WI38 (cell line): ENCODE measurements around the gene STAC3.

Experiments used
- H3K4me3 ChIP-seq: 2 replicates; pipeline ENCODE4 v1.5.1; 2011; ENCODE audit warnings: low read depth, mild to moderate bottlenecking, control low read depth, low read length
- CTCF ChIP-seq: IDR thresholded peaks from 2 replicates; pipeline ENCODE4 v1.5.1; 2012; ENCODE audit warnings: low read depth, mild to moderate bottlenecking, control low read depth, low read length

Gene STAC3

DNA sequence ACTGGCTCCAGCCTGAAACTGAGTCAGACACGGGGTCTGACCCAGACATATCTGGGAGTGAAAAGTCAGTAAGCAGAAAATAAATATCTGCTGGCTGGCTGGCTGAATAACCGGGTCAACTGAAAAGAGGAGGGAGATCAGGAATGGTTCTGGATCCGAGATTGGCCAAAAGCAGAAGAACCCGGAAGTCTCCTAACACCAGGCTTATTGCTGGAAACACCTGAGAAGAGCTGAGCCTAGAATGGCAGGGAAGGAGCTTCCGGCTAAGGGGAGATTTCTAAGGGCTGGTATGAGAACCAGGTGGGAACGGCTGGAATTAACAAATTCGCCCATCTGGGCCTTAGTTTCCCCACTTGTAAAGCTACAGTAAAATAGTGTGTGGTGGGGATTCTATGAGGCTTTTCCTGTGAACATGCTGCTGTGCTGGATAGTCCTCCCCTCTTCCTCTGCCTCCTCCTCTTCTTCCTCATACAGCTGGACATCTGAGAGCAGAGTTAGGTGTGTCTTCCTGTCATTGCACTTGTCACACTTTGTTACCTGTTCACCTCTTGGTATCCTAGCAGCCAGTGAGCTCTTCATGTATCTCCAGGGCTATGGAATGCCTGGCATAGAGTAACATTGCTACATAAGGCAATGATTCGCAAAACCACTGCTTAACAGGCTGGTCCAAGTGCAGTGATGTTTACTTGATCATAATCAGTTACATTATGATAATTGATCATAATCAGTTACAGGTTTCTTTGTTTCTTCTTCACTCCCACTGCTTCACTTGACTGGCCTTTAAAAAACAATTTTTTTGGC lies 23.5 kb downstream of the STAC3 start:
- H3K4me3 ChIP-seq: no peak overlapping the region
- no peak for TF ChIP-seq CTCF

GRCh38 chr12:57226588-57227314 lies 24.2 kb downstream of the STAC3 start:
- H3K4me3 ChIP-seq: no peak overlapping the region
- TF ChIP-seq CTCF: no peak

DNA sequence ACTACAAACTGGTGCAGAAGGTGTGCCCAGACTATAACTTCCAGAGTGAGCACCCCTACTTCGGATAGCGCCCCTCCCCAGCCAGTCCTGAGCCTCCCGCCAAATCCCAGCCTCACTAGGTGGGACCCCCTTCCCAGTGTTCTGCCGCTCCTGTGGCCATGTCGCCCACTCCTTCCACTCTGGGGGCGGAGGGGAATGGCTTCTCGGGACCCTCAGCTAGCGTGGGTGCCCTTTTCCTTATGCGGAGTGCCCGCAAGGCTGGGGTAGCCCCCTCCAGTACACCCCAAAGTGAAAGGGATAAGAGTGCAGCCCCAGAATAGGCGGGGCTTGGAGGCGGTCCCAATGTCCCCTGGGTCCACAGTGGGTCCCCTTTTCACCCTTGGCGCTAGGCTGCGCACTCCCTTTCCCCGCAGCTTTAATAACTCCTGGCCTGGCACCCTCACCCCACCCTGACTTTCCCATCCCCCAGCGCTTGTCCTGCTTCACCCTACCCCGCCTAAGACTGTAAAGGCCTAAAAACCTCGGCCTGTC lies 25.2 kb downstream of the STAC3 start:
- no peak overlapping the region for H3K4me3 ChIP-seq
- no peak for TF ChIP-seq CTCF

DNA sequence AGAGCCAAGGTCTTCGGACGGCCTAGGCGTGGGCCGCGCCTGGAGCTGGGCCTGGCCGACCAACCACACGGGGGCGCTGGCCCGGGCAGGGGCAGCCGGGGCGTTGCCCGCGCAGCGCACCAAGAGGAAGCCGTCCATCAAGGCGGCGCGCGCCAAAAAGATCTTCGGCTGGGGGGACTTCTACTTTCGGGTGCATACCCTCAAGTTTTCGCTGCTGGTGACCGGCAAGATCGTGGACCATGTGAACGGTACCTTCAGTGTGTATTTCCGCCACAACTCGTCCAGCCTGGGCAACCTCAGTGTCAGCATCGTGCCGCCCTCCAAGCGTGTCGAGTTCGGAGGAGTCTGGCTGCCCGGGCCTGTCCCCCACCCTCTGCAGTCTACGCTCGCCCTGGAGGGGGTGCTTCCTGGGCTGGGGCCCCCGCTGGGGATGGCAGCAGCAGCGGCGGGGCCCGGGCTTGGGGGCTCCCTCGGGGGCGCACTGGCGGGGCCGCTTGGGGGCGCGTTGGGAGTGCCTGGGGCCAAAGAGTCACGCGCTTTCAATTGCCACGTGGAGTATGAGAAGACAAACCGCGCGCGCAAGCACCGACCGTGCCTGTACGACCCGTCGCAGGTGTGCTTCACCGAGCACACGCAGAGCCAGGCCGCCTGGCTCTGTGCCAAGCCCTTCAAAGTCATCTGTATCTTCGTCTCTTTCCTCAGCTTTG lies 25.9 kb downstream of the STAC3 start:
- TF ChIP-seq CTCF: no peak
- H3K4me3 ChIP-seq: no peak overlapping the region

DNA sequence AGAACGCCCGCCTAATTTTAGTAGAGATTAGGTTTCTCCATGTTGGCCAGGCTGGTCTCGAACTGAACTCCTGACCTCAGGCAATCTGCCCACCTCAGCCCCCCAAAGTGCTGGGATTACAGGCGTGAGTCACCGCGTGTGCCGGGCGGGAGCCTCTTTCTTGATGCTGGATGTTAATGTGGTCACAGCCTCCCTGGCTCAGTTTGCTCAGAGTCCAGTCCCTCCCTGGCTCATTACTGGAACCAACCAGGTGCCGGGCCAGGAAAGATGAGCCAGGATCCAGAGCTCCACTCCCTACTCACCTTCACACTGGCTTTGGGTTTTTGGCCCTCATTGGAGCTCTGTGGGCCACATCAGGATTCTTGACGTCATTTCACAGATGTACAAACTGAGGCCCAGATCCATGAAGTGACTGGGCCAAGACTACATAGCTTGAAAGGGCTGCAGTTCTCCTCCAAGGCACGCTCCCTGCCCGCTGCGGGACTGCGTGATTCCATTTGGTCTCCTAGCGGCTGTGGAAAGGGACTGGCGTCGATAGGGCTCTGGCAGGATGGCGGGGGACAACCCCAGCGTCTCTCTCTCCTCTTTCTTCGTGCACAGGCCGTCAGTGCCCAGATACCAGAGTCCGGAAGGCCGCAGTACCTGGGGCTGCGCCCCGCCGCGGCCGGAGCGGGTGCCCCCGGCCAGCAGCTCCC lies 26.6 kb downstream of the STAC3 start:
- no peak for TF ChIP-seq CTCF
- no peak overlapping the region for H3K4me3 ChIP-seq

DNA sequence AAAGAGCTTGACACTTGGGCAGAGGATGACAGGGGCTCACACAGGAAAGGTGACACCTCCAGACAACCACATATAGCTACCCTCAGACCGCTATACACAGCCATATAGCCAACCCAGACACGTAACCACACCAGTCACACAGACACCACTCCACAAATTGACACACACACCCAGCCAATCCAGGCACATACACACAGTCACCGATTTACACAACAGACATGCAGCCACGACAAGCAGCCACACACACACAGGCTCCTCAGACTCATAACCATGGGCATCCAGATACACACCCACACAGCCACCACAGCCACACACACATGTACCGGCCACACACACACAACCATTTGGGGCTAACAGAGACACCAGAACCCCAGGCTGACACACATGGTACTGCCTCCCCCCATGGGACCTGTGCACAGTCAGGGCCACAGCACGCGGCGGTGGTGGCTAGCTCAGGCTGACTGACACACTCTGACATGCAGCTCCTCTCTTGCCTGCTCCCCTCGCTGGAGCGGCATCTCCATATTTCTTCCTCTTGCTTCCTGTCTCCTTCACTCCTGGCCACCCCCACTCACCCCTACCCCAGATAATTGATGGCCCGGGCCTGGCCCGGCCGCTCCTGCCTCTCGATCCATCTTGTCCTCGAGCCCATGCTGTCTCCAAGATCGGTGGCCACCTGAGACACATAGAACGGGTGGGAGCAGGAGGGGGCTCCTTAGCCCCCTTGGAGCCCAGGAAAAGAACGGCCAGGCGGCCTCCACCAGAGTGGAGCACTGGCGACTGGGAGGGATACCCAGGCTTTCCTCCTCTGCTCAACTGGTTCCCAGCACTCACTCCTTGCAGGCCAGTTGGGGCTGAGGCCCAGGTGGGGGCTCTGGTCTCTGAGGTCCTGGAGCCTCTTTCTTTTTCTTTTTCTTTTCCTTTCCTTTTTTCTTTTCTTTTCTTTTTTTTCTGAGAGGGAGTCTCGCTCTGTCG lies 27.5 kb downstream of the STAC3 start:
- TF ChIP-seq CTCF: no peak
- no peak overlapping the region for H3K4me3 ChIP-seq
